Measurements from ENCODE around the gene CAPN14. TPM values are rescaled to one million over a fixed set of nuclear protein-coding genes. Genes with fewer than 3 reads are reported as not detected.

CAPN14 gene
- total RNA-seq, 4 donors from 2014 or later, result 0.22 TPM; not detected in 3

- TF ChIP-seq CTCF (IDR thresholded peaks at IDR 0.05; ENCODE audit: low read depth), result no peak
Observed at GRCh38 chr2:31256611-31257382, 39.5 kb upstream of the CAPN14 start.

- TF ChIP-seq CTCF (IDR thresholded peaks at IDR 0.05; ENCODE audit: low read depth), result no peak
Observed at GRCh38 chr2:31255911-31256571, 38.7 kb upstream of the CAPN14 start.

- no peak for TF ChIP-seq CTCF (IDR thresholded peaks at IDR 0.05; ENCODE audit: low read depth)
Observed at GRCh38 chr2:31254237-31255203, 37.2 kb upstream of the CAPN14 start.

GRCh38 chr2:31253356-31254131, 36.2 kb upstream of the CAPN14 start:
- no peak for TF ChIP-seq CTCF (IDR thresholded peaks at IDR 0.05; ENCODE audit: low read depth)

- no peak for TF ChIP-seq CTCF (IDR thresholded peaks at IDR 0.05; ENCODE audit: low read depth)
Observed at GRCh38 chr2:31251851-31252250, 34.5 kb upstream of the CAPN14 start.

GRCh38 chr2:31251018-31251417, 33.7 kb upstream of the CAPN14 start:
- no peak for TF ChIP-seq CTCF (IDR thresholded peaks at IDR 0.05; ENCODE audit: low read depth)

Measured in subcutaneous adipose tissue (tissue), 4 donors.